Astrocyte (in vitro differentiated cells and primary cell): ENCODE results near the gene NPLOC4.

Source experiments
- CTCF ChIP-seq: IDR thresholded peaks from 2 replicates; pipeline ENCODE4 v1.5.1; 2011; ENCODE audit warnings: low read depth, mild to moderate bottlenecking, inconsistent platforms, low read length, moderate library complexity; ENCODE audit not compliant: insufficient read depth
- EZH2 ChIP-seq: IDR thresholded peaks from 2 replicates; pipeline ENCODE4 v1.6.1; 2012; ENCODE audit warnings: mild to moderate bottlenecking, low read length, inconsistent platforms; ENCODE audit not compliant: insufficient read depth

GRCh38 chr17:81556863-81557262 is 80.0 kb downstream of the NPLOC4 start:
- no peak for TF ChIP-seq CTCF
- no peak for TF ChIP-seq EZH2
